Measurements from ENCODE around the gene DAPL1.
A peak's percentile ranks its signal among the peaks of the same experiment; 100 is the strongest.

DAPL1 gene

DNA sequence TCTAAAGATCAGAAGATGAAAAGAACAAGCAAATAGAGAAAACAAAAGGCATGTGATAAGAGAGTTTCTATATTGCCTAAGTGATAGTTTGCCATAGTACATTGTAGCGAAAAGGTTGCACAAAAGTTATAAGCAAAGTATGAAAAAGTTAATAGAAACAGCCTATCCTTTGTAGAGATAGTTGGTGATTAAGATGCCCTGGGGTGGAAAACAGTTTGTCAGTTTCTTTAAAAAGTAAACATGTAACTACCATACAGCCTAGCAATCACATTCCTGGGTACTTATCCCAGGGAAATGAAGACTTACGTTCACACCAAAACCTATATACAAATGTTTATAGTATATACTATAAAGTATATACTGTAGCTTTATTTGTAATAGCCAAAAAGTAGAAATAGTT, 16.9 kb upstream of the DAPL1 start:
- no peak for DNase-seq

DNA sequence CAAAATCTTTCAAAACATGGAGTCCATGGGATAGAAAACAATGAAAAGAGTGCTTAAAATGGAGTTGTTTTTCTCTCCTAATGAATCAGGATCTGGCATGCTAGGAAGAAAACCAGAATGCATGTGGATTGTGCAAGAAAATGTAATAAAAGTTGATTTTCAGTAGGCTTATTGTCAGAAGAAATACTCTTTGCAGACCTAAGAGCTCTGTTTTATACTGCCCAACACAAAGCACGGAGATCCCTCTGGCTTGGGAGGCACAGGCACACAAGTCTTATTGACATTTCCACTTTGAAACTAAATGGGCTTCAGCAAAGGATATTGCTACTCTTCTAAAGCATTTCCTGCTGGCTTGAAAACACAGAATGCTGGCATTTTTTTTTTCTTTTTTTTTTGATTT, 15.5 kb upstream of the DAPL1 start:
- DNase-seq = no peak

DNA sequence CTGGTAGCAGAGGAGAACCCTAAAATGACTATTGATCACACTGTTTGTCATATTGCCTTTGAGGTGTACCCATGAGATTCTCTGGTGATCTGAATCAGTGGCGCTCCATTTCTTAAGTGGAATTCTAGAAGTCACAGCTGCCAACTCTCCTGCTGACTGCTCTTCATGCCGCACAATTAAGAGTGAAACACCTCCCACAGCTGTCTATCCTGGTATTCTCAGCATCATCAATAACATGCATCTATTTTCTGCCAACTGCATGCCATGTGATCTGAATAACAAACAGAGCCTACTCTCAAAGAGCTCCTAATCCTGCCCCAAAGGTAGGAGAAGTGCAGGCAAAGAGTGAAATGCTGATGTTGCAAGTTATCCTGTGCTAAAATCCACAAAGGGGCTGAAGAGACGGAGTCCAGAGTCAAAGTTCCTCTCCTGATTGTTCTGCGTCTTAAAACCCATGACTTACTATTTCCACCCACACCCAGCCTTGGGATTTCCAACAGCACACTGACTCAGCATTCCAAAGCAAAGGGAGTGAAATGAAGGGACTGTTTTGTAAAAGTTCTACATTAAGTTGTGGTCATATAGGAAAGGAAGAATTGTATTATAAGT, 13.7 kb upstream of the DAPL1 start:
- DNase-seq = no peak

DNA sequence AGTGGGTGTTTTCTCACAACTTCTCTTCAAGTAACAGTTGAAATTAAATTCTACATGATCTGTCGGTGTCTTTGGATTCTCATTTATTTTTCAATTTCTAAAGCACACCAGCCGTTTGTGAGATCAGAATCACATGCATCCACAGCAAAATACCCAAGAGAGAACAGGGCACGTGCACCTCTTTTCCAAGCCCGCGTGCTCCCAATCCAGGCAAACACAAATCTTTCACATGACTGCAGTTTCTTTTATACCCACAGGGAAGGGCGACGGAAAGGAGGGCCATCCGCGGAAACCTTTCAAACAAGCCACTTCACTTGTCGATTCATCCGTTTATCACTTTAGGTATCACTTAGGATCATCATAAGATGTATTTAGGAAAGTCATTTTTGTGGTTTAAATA, 13.0 kb upstream of the DAPL1 start:
- no peak for DNase-seq

DNA sequence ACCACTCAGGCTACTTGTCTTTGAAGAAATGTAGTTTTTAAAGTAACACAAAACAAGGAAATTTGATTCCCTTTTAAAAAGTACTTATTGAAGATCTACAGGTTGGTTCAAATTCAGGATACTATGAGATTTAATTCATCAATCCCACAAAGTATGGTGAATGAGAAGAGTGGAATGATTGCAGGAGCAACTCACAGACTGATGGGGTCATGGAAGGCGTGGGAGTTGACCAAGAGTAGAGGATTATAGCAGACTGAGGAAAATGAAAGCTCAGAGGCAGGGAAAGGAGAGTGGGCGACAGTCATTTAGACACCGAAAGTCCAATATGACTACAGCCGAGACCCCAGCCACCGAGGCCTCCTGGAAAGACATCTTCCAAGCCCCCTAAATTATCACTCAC, 12.5 kb upstream of the DAPL1 start:
- DNase-seq = no peak

DNA sequence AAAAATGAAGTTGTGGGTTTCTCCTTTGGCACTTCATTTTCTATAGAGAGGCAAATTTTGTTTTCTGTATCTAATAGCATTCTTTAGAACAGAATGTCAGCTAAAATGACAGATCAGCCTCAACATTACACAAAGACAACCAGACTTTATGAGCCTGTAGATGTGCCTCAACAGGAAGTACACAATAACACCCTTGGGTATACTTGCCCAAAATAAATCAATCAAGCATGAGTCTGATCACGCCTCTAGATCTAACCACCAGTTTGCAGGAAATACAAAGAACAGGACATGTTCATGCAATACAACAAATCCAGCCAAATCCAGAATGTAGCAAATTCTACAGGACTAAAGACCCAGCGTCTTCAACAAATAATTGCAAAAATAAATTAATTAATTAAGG, 11.2 kb upstream of the DAPL1 start:
- peak; percentile 33 for DNase-seq

DNA sequence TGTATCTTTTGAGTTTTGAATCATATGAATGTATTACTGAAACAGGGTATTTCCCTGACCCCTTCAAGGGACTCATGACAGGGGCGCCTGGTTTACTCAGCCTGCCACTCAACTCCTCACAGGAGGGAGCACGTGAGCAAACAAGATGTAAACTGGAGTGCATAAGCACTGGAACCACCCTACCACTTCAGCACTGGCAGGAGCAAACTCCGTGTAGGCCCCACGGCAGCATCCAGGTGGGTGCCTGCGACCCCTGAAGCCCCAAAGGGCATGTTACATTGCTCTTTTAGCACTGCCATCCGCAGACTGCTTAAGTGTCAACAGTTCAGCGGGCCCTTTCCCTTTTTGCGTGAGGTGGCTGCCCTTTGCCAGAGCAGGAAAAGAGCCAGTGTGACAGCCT, 8.2 kb upstream of the DAPL1 start:
- DNase-seq = no peak

DNA sequence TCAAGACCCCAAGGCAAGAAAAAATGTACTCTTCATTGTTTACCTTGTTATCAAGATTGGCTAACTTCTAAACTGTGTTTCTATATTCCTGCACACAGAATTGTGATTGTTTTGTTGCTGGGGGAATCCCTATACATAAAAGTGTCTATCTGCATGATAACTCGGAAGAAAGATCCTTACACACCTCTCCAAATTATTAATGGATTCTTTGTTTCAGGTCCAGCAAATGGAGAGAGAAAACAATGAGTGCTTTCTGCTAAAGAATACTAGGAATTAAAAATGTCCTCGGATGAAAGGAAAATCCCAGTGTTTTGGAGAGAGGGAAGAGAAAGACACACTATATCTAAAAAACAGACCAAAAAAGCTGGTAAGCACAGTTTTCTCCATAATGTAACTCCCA, 6.2 kb upstream of the DAPL1 start:
- no peak for DNase-seq

DNA sequence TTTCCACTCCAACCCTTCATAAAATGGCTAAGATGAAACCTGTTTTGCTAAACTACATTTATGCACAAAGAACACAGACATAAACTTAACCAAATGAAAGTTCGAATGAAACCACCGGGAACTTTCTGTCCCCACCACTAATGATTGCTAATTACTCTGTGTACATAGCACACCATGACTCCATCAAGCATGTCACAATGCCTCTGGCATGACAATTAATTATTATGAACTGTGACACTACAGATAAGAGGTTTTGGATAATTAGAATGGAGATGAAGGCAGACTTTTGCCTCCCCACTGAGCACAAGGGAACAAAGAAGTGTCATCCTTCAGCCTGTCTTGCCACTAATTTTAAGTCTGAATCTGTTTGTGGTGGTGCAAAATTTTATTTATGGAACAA, 1.5 kb downstream of the DAPL1 start:
- DNase-seq = no peak

DNA sequence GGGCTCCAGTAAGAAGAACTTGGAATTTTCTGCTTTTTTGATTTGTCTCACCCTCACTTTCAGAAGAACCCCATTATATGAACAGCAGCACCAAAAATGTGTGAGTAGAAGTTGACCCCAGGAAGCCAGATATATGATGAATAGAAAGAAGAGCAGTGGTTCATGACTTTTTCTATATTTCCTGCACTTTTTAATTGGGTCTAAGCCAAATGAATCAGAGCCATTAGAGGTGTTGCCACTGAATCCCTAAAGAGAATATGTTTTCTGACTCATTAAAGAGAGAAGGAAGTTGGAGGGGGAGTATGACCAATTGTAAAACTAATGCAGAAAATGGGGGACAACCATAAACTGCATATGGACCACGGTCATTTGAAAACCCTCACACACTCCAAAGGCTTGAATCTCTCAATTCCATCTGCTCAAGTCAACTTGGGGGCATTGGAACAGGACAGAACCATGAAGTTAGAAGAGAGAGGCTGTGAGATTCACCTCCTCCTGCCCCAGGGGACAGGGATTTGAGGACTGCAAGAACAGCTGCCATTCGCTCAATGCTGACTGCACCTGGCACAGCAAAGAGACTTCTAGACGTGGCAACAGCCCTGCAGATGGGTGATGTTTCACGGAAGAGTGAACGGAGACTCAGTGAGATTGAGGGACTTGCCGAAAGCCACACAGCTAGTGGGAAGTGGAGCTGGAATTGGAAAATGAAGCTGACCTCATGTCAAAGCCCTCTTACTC, 3.0 kb downstream of the DAPL1 start:
- no peak for DNase-seq

DNA sequence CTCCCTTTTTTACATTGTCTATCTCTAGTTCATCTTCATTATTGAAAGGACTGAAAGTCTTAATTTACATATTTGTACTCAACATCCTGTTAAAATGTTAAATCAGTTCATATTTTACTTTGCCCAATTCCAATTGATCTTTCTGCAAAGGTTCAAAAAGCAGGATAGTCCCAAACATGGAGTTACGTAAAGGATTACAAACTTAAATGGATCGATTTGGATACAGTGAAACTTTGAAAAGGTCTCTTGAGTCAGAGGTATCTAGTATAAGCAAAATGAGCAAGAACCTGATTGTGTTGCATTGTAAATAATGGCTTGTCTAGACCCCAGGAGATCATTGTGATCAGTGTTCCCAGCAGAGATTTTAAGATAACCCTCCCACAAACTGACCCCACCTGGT, 4.1 kb downstream of the DAPL1 start:
- no peak for DNase-seq

DNA sequence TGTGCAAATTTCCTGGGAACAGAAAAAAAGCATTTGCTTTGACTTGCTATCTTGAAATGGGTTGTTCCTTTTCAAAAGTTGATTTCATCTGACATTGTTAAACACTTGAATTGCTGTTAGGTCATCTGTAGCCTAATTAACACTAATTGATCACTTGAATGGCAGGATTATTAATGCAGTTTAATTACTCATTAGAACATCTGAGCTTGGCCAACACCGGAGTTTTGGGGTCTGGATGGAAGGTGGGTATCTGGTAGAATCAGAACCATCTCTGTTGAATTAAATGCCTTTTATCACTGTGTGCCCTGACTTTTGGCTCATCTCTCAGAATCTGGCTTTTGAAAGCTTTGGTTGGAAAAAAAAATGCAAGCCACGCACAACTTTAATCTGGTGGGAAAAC, 8.4 kb downstream of the DAPL1 start:
- DNase-seq = no peak

DNA sequence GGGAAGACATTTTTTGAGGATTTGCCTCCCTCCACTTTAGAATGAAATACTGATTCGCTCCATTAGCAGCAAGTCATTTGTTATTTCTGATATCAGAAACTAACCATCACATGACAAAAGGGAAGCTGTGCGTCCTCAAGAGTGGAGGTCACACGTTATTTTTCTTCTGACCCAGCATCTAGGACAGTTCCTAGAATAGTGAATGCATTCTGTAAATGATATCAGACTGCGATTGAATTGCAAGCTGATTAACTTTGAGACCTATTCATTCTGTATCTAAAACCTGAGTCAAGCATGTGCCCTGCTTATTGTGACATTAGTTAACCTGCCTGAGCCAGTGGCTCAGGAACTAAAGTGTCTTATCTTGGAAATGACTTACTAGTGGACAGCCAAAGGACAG, 10.1 kb downstream of the DAPL1 start:
- no peak for DNase-seq

DNA sequence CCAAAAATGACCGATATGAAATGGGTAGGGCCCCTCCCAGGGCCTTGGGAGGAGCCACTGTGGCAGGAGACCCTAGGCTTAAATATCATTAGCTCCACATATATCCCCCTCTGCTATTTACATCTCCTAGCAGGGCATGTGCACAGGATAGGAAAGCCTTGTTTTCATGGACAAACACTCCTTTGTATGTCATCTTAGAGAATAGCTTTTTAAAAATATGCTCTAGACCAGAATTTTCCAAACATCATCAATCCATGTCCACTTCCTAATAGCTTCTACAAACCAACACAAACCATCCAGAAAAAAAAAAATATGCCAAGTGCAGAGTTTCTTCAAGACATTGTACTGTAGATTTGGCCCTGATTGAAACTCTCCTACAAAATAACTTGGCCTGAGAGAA, 10.8 kb downstream of the DAPL1 start:
- DNase-seq = no peak

DNA sequence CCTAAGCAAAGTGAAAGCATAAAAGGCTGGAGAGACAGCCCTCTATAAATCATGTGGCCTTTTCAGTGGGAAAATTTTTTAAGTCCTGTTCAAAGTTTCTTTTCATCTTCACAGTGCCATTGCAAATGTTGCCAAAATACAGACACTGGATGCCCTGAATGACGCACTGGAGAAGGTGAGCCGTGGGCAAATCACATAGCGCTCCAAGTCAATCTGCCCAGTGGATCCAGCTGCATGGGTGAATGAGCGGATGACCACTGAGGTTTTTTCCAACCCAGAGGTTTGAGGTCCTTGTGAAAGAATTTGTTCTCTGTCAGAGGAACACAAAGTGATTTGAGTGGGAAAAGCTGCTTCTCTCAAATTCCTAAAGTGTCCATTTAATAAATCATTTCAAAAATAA, 11.8 kb downstream of the DAPL1 start:
- no peak for DNase-seq

DNA sequence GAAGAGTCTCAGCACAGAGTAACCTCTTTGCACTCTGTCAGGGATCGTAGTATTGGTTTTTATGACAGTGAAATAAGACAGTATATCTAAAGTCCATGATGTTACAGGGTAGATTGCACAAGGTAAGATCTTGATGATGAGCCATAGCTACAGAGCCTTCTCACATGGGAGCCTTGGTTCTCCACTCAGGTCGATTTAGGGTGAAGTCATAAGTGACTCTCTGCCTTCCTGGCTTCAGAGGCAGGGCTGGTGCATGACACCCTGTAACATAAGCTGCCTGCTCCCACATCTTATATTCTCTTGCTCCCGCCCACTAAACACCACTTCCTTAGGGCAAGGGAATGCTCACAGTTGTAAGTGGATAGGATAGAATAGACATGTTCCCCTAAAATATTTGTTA, 13.3 kb downstream of the DAPL1 start:
- DNase-seq = no peak

DNA sequence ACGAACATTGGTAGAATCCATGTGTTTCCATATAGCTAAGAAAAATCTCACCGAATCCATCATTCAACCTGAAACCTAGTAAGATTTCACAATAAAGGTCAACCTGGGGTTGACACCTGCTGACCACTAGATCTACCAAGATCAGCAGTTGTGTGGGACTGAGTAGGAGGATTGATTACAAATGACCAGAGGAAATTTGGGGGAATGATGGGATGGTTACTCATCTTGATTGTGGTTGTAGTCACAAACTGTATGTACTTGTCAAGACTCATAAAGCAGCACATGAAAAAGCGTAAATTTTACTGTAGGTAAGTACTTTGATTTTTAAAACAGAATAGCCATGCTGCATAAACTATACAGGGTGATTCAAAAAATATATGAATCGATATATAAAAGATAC, 14.7 kb downstream of the DAPL1 start:
- DNase-seq = no peak

DNA sequence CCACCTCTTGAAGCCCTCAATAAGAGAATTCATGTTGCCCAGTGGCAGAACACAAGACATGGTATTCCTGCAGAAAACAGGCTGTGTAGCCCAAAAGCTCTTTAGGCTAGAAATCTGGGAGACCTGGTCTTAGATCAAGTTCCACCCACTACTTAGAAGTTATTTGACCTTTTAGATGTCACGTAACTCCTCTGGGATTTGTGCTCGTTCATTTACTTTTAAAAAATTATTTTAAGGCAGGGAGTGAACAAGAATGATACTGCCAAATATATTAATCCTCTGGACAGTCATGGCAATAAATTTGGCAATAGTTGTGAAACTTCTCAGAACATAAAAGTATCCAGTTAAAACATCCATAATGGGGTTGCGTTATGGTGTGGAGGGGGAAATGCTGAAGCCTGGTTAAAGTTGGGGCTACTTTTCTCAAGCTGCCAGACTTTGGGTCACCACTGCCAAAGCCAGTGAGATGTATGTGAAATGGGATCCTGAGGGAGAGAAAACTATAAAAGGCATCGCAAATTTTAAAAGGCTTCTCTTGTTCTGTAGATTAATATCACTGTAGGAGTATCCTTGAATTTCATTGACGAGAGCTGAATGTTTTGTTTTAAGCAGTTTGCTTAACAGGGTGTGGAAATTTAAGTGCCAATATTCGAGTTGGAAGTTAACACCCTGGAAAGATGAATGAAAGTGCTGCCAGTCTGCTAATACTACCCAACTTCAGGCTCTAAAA, 15.8 kb downstream of the DAPL1 start:
- DNase-seq = no peak

DNA sequence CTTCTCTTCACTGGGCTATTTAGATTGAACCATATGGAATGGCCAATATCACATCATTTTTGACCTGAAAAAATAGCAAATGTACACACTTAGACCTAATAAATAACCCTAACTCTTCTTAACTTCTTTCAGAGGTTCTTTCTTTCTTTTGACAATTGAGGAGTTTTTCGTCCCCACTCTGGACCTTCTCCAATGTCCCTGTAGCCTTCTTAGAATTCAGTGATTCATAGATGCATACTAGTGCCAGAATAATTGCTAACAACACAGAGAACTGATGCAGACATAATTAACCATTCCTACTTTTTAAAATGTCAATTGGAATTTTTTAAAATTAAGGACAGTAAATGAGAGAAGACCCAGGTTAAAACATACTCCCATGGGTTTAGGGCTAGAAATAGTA, 20.0 kb downstream of the DAPL1 start:
- DNase-seq = no peak

DNA sequence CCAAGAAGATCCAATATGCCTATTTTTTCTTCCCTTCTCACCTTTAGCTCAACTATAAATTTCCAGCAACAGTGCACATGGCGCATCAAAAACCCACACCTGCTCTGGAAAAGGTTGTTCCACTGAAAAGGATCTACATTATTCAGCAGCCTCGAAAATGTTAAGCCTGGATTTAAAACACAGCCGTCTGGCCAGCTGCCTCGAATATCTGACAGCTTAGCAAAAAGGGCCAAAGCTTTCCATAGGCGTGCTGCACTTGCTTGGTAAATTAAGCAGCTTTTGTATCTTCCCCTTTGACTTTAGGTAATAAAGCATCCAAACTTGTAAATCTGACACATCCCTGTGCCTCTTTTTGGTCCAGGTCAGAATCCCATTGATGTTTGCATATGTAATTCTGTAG, 20.5 kb downstream of the DAPL1 start:
- DNase-seq = no peak

DNA sequence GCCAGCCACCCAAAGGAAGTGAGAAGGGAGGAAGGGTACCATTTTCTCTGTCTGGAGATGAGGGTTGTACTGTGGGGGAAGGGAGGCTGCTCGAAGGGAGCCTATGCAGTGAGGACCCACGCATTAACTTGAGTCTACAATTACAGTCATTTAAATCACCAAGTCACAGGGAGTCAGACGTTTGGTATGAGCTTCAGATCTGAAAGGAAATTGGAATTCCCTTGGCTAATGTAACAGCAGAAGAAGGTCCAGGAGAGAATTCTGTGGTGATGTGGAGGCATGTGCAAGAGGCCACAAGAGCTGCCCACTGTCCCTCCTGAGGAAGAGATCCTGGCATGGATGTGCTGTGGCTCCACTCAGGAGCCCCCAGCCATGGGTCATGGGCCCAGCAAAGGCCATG, 22.5 kb downstream of the DAPL1 start:
- DNase-seq = no peak

DNA sequence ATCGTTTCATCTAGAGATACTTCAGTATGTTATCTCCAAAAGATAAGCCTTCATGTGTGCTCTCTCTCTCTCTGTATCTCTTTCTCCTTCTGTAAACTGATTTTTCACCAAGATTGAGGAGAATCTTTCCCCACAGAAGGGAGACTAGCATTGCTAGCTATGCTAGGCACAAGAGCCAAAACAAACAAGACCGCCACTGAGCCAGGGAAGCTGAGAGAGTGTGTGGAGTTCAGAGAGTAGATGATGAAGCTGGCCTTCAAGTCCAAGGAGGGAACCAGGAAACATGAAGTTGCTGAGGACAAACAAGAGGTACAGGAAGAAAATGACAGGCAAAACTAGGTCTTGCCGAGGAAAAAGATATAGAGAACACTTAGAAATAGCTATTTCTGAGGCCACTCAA, 23.4 kb downstream of the DAPL1 start:
- no peak for DNase-seq

DNA sequence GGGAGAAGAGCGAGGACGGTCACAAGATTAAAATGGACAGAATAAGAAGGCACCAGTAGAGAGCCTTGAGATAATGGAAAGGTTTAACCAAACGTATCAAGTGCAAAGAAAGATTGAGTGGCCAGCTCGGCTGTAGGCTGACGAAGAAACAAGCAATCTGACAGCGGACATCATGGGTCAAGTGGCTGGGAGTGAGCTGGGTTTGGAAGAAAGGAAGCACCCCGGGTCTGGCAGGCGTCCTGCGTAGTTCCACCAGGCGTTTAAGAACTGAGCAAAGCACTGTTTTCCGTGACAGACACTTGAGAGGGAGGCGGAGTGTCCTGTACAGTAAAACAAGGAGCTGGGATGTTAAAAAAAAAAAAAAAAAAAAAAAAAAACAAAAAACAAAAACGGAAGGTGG, 27.1 kb downstream of the DAPL1 start:
- no peak for DNase-seq

DNA sequence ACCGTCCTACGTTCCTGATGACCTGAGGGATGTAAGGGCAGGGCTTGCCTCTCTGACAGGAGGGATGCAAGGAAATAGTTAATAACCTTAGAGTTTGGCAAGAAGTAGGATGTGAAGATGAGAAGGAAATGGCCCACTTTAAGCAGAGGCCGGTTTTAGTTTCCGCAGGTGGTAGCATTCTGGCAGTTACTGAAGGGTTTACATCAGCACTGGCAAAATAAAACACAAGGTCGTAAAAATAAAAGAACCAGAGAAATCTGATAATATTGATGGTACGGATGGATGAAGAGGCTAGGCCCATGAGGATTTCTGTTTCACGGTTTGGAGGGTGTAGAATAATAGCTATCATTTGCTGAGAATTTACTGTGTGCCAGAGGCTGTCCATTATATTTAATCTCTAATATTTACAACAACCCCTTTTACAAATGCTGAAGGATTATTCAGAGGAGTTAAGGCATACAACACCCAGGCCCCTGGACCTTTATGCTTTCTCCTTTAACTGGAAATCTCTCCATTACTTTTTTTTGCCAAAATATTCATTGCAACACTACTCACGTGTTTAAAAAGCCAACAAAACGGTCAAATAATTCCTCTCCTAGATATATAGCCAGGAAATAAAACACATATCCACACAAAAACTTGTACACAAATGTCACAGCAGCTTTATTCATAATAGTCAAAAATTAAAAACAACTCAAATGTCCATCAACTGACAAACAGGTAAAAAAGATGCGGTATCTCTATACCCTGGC, 28.5 kb downstream of the DAPL1 start:
- DNase-seq = no peak

All from MV-4-11 (cell line).